Body of pancreas (tissue), 4 donors: ENCODE measurements around the gene USP24. TPM values are rescaled to one million over a fixed set of nuclear protein-coding genes. Genes with fewer than 3 reads are reported as not detected.

Experiments
- ATAC-seq: fragments of 150-250 bp; one replicate; pipeline ENCODE4 v1.9.1; 2016
- DNase-seq, 4 donors: peaks; one replicate each; pipeline ENCODE4 v3.0.0-alpha.2; 2019
- H3K27ac ChIP-seq, 4 donors: fragments of 200-600 bp; sonication (generic); 1 replicate in 3 of 4; 2 replicates in 1 of 4; pipeline versions ENCODE4 v1.5.1 to v1.6.1; 2016 to 2019; ENCODE audit warnings: mild to moderate bottlenecking in 1 of 4, mixed read lengths in 1 of 4, moderate library complexity in 1 of 4
- H3K27me3 ChIP-seq, 2 donors: fragments of 200-600 bp; sonication (generic); one replicate each; pipeline ENCODE4 v1.6.0; 2016; ENCODE audit warnings: mild to moderate bottlenecking in 1 of 2
- H3K36me3 ChIP-seq, 2 donors: fragments of 200-600 bp; sonication (generic); replicated peaks in 1 of 2; 2 replicates each; pipeline ENCODE4 v1.5.1; 2016; ENCODE audit warnings: low read depth in 2 of 2; ENCODE audit not compliant: insufficient read depth in 1 of 2
- H3K4me1 ChIP-seq: fragments of 200-600 bp; sonication (generic); one replicate; pipeline ENCODE4 v1.6.0; 2016
- H3K4me3 ChIP-seq, 2 donors: fragments of 200-600 bp; sonication (generic); 1 replicate in 1 of 2; 2 replicates in 1 of 2; pipeline ENCODE4 v1.5.1; 2016 to 2019
- H3K9me3 ChIP-seq, 3 donors: fragments of 200-600 bp; sonication (generic); 1 replicate in 2 of 3; 2 replicates in 1 of 3; pipeline ENCODE4 v1.5.1; 2016
- CTCF ChIP-seq, 7 experiments: fragments of 450-650 bp in 4 of 7; fragments of 200-600 bp in 3 of 7; sonication (generic) in 3 of 7; IDR thresholded peaks; one replicate each; pipeline ENCODE4 v1.5.1; 2016 to 2019; ENCODE audit warnings: antibody characterized with exemption in 7 of 7
- POLR2A ChIP-seq, 3 donors: fragments of 450-650 bp; IDR thresholded peaks; one replicate each; pipeline ENCODE4 v1.6.1; 2016; ENCODE audit warnings: antibody characterized with exemption in 3 of 3, mild to moderate bottlenecking in 2 of 3
- WGBS, 2 donors: methylation state at CpG; one replicate each; pipeline ENCODE4 v1.1.5; 2017; 5-methylcytosine and 5-hydroxymethylcytosine counted together
- intact Hi-C: fragments of 100-400 bp; cut with DNase I; formaldehyde crosslinking; loops from one replicate; pipeline ENCODE4 v1.15.1; 2023
- total RNA-seq, 2 donors: library from RNA; depleted of rRNA; stranded (reverse); fragments of >200 nt; gene quantifications; one replicate each; pipeline ENCODE4 v1.1.0, GENCODE V29; 2016

USP24 gene
- total RNA-seq, 2 donors from 2014 or later = 28.3 to 68.6 TPM

- TF ChIP-seq CTCF (IDR thresholded peaks at IDR 0.05) (no peak), POLR2A (IDR thresholded peaks at IDR 0.05) (no peak)
- no peak for DNase-seq
- Histone ChIP-seq H3K4me1 (peaks cover 28% of the 10 kb centered on the region), H3K36me3 (no peaks in the 10 kb centered on the region), H3K9me3 (no peaks in the 10 kb centered on the region), H3K4me3 (no peak overlapping the region), H3K27ac (no peak overlapping the region), H3K27me3 (no peaks in the 10 kb centered on the region)
- ATAC-seq = no peak
- intact Hi-C loops = no loop called here
- WGBS, 2 donors = 86 to 92% methylated on average over 3 of the region's 3 CpGs
These were observed 176.7 kb downstream of the USP24 start for GRCh38 chr1:55038552-55038838.

GRCh38 chr1:55037733-55038551 is 177.2 kb downstream of the USP24 start:
- intact Hi-C loops = no loop called here
- no peak overlapping the region for H3K27ac ChIP-seq
- DNase-seq = no peak

GRCh38 chr1:55035904-55036303 is 179.3 kb downstream of the USP24 start:
- no peak for TF ChIP-seq POLR2A (IDR thresholded peaks at IDR 0.05)
- no peak for TF ChIP-seq CTCF (IDR thresholded peaks at IDR 0.05)
- no peak for ATAC-seq
- no peak overlapping the region for H3K27ac ChIP-seq
- H3K4me3 ChIP-seq = no peak overlapping the region
- no peaks in the 10 kb centered on the region for H3K27me3 ChIP-seq
- 40 to 74% methylated on average over 4 of the region's 4 CpGs for WGBS, 2 donors
- peaks cover 24% of the 10 kb centered on the region for H3K4me1 ChIP-seq
- no peak for DNase-seq
- no peaks in the 10 kb centered on the region for H3K9me3 ChIP-seq
- intact Hi-C loops = no loop called here
- H3K36me3 ChIP-seq = no peaks in the 10 kb centered on the region

More at GRCh38 chr1:55037733-55038551, 177.2 kb downstream of the USP24 start:
- TF ChIP-seq CTCF (IDR thresholded peaks at IDR 0.05) (no peak), POLR2A (IDR thresholded peaks at IDR 0.05) (no peak)
- no peak for ATAC-seq
- H3K4me1 ChIP-seq = peaks cover 28% of the 10 kb centered on the region
- 78 to 93% methylated on average over 5 to 8 of the region's 8 CpGs for WGBS, 2 donors
- H3K36me3 ChIP-seq = no peaks in the 10 kb centered on the region
- no peaks in the 10 kb centered on the region for H3K9me3 ChIP-seq
- no peaks in the 10 kb centered on the region for H3K27me3 ChIP-seq
- no peak overlapping the region for H3K4me3 ChIP-seq

- no peak for DNase-seq
- WGBS, 2 donors = 74 to 78% methylated on average over 6 of the region's 6 CpGs
These were observed 180.6 kb downstream of the USP24 start for GRCh38 chr1:55034476-55035133.

More at GRCh38 chr1:55034476-55035133, 180.6 kb downstream of the USP24 start:
- Histone ChIP-seq H3K4me3 (no peak overlapping the region), H3K27ac (no peak overlapping the region), H3K4me1 (peaks cover 11% of the 10 kb centered on the region), H3K36me3 (no peaks in the 10 kb centered on the region), H3K9me3 (no peaks in the 10 kb centered on the region), H3K27me3 (no peaks in the 10 kb centered on the region)
- TF ChIP-seq CTCF (IDR thresholded peaks at IDR 0.05) = no peak
- no peak for TF ChIP-seq POLR2A (IDR thresholded peaks at IDR 0.05)
- intact Hi-C loops = no loop called here
- no peak for ATAC-seq
